Small intestine (tissue), 16 donors: Measurements from ENCODE around the gene UGT1A1. TPM values are rescaled to one million over a fixed set of nuclear protein-coding genes. Genes with fewer than 3 reads are reported as not detected.

ENCODE experiments used
- DNase-seq, 2 donors: peaks; one replicate each; pipeline versions ENCODE4 v3.0.0 to v3.0.0-alpha.2; 2013
- FAIRE-seq: peaks from 2 replicates; lab custom pipeline; 2012; peaks lifted over from hg19 to GRCh38; lab: Jason Lieb, UNC
- H3K27ac ChIP-seq, 3 donors: one replicate each; pipeline ENCODE4 v1.5.1; 2013; ENCODE audit warnings: low read length in 2 of 3, mild to moderate bottlenecking in 2 of 3, control low read depth in 1 of 3, inconsistent platforms in 1 of 3, low read depth in 1 of 3, moderate library complexity in 1 of 3
- H3K27me3 ChIP-seq, 3 donors: one replicate each; pipeline ENCODE4 v1.6.1; 2013; ENCODE audit warnings: low read length in 3 of 3, inconsistent platforms in 1 of 3; ENCODE audit not compliant: control insufficient read depth in 3 of 3, insufficient read depth in 3 of 3
- H3K36me3 ChIP-seq, 3 donors: one replicate each; pipeline ENCODE4 v1.6.1; 2013; ENCODE audit warnings: low read length in 3 of 3, inconsistent platforms in 1 of 3, low read depth in 1 of 3, mild to moderate bottlenecking in 1 of 3, moderate library complexity in 1 of 3; ENCODE audit not compliant: control insufficient read depth in 3 of 3, insufficient read depth in 2 of 3
- H3K4me1 ChIP-seq, 3 donors: one replicate each; pipeline ENCODE4 v1.6.1; 2013; ENCODE audit warnings: low read length in 2 of 3, inconsistent platforms in 1 of 3, low read depth in 1 of 3, mild to moderate bottlenecking in 1 of 3, moderate library complexity in 1 of 3; ENCODE audit not compliant: control insufficient read depth in 3 of 3, insufficient read depth in 2 of 3
- H3K4me3 ChIP-seq, 3 donors: one replicate each; pipeline ENCODE4 v1.5.1; 2013; ENCODE audit warnings: low read length in 3 of 3, control low read depth in 1 of 3, inconsistent platforms in 1 of 3, low read depth in 1 of 3, mild to moderate bottlenecking in 1 of 3, moderate library complexity in 1 of 3
- H3K9me3 ChIP-seq, 2 donors: one replicate each; pipeline ENCODE4 v1.6.1; 2013; ENCODE audit warnings: low read depth in 1 of 2, low read length in 1 of 2; ENCODE audit not compliant: control insufficient read depth in 2 of 2, insufficient read depth in 1 of 2
- WGBS, 3 donors: extraction: QIAGEN DNeasy Blood & Tissue Kit; methylation state at CpG; one replicate each; pipeline ENCODE4 v1.1.7; 2013; 5-methylcytosine and 5-hydroxymethylcytosine counted together
- long read RNA-seq, 10 donors: transcript quantifications; one replicate each; lab custom pipeline, GENCODE V29; 2026
- polyA plus RNA-seq, 4 donors: library from polyadenylated mRNA; stranded (reverse) in 3 of 4; unstranded in 1 of 4; fragments of 200-250 nt in 3 of 4; fragments of 120-200 nt in 1 of 4; gene quantifications; one replicate each; pipeline versions ENCODE4 v1.2.1 to v1.2.3, GENCODE V29; 2013
- donor health status: healthy with polysubstance abuse.
- donor health status: control.
- donor health status: control.
- donor health status: Bipolar disorder and iron deficiency.
- donor health status: healthy.

Gene UGT1A1
- 10 to 100 TPM in 3 of 4 donors, under 1 TPM in 1; 0.38 to 78.9 (median 28.0) TPM for polyA plus RNA-seq
- long read RNA-seq, donor 1 = 0 reads
- long read RNA-seq, donor 2, partial matches to known transcripts = 0 of 1 reads
- long read RNA-seq, donor 2, other reads (novel, unspliced or antisense) = 0 of 1 reads
- long read RNA-seq, donor 3, partial matches to known transcripts = 0 of 1 reads
- long read RNA-seq, donor 3, other reads (novel, unspliced or antisense) = 0 of 1 reads
- long read RNA-seq, donor 4 = 0 reads
- long read RNA-seq, donor 5 = 0 reads
- long read RNA-seq, donor 6 = 0 reads
- long read RNA-seq, donor 7 = 0 reads
- long read RNA-seq, donor 8 = 0 reads
- long read RNA-seq, donor 9 = 0 reads
- long read RNA-seq, donor 10 = 0 reads

GRCh38 chr2:233760043-233760442, at the start of gene UGT1A1:
TSS of gene UGT1A1 (plus strand) at chr2:233760270. CDS start at chr2:233760288, 18 bp downstream.
- WGBS, 3 donors = 19 to 60% (median 30%) methylated on average over 6 of the region's 6 CpGs
- Histone ChIP-seq H3K4me1 (peaks cover 0 to 60% (median 12%) of the 10 kb centered on the region in 3 donors), H3K27me3 (no peaks in the 10 kb centered on the region), H3K4me3 (peak within 1 kb of the TSS in 1 of 3 donors; percentile 60), H3K36me3 (no peaks in the 10 kb centered on the region), H3K27ac (peak within 1 kb of the TSS; percentile 57 to 86 (median 76)), H3K9me3 (peaks cover 0 to 17% of the 10 kb centered on the region in 2 donors)
- no peak for FAIRE-seq
- DNase-seq = peak; percentile 86 to 95

- Histone ChIP-seq H3K4me1 (peaks cover 3 to 14% (median 5%) of the 10 kb centered on the region in 3 donors), H3K4me3 (no peak overlapping the region), H3K36me3 (no peaks in the 10 kb centered on the region), H3K27me3 (no peaks in the 10 kb centered on the region), H3K9me3 (no peaks in the 10 kb centered on the region), H3K27ac (no peak overlapping the region)
- DNase-seq (peak; percentile 83 to 86), FAIRE-seq (no peak)
- 37 to 42% (median 41%) methylated on average over 11 of the region's 11 CpGs for WGBS, 3 donors
Observed at GRCh38 chr2:233711312-233712008, 48.6 kb upstream of the UGT1A1 start.

GRCh38 chr2:233712611-233713261, 47.3 kb upstream of the UGT1A1 start, which contains the start of gene UGT1A5:
TSS of gene UGT1A5 (plus strand) at chr2:233712907. CDS start at chr2:233712992, 85 bp downstream.
- FAIRE-seq = no peak
- DNase-seq = peak; percentile 61 to 89

GRCh38 chr2:233713262-233713615, 46.8 kb upstream of the UGT1A1 start:
- Histone ChIP-seq H3K4me1 (peaks cover 3 to 14% (median 8%) of the 10 kb centered on the region in 3 donors), H3K4me3 (no peak overlapping the region), H3K36me3 (no peaks in the 10 kb centered on the region), H3K27ac (no peak overlapping the region), H3K27me3 (no peaks in the 10 kb centered on the region), H3K9me3 (no peaks in the 10 kb centered on the region)
- FAIRE-seq (no peak), DNase-seq (no peak)
- 68 to 90% (median 79%) methylated on average over 7 of the region's 7 CpGs for WGBS, 3 donors

More at GRCh38 chr2:233712611-233713261, 47.3 kb upstream of the UGT1A1 start, which contains the start of gene UGT1A5:
- WGBS, 3 donors = 49 to 68% (median 50%) methylated on average over 14 of the region's 14 CpGs
- Histone ChIP-seq H3K36me3 (no peaks in the 10 kb centered on the region), H3K9me3 (no peaks in the 10 kb centered on the region), H3K4me1 (peaks cover 3 to 14% (median 7%) of the 10 kb centered on the region in 3 donors), H3K27ac (peak within 1 kb of the TSS in 2 of 3 donors; percentile 33 to 69), H3K27me3 (no peaks in the 10 kb centered on the region), H3K4me3 (peak within 1 kb of the TSS in 1 of 3 donors; percentile 21)

DNA sequence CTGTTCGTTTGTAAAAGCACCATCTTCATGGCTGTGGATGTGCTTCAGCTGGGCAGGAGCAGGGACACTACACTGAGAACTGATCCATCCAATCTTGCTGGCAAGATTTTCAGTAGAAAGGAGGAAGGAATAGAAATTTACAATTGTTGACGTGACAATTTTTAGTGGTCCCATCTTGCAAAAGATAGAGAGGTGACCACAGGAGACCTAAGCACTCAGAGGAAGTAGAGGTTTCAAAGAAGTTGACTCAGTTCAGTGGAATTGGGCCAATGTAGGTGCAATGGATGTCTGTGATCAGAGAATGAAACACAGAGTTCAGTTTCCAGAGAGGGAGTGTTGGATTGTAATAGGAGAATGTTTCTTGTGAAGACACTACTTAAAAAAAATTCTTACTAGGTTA, 45.9 kb upstream of the UGT1A1 start:
- no peak for FAIRE-seq
- Histone ChIP-seq H3K27ac (no peak overlapping the region), H3K27me3 (no peaks in the 10 kb centered on the region), H3K36me3 (no peaks in the 10 kb centered on the region), H3K9me3 (no peaks in the 10 kb centered on the region), H3K4me3 (no peak overlapping the region), H3K4me1 (peaks cover 3 to 17% (median 8%) of the 10 kb centered on the region in 3 donors)
- no peak for DNase-seq
- WGBS, 3 donors = 69 to 83% (median 72%) methylated on average over 2 of the region's 2 CpGs

- peak within 1 kb of the TSS in 1 of 3 donors; percentile 33 for H3K4me3 ChIP-seq
- 49 to 78% (median 61%) methylated on average over 7 of the region's 7 CpGs for WGBS, 3 donors
- peaks cover 0 to 6% (median 3%) of the 10 kb centered on the region in 3 donors for H3K4me1 ChIP-seq
- H3K36me3 ChIP-seq = no peaks in the 10 kb centered on the region
- DNase-seq = peak; percentile 46 to 55
- no peak for FAIRE-seq
- H3K27me3 ChIP-seq = no peaks in the 10 kb centered on the region
- H3K27ac ChIP-seq = no peak within 1 kb of the TSS
- H3K9me3 ChIP-seq = no peaks in the 10 kb centered on the region
Observed at GRCh38 chr2:233718552-233718951, 41.5 kb upstream of the UGT1A1 start, which contains the start of gene UGT1A4. TSS of gene UGT1A4 (plus strand) at chr2:233718736. CDS start at chr2:233718821, 85 bp downstream.

DNA sequence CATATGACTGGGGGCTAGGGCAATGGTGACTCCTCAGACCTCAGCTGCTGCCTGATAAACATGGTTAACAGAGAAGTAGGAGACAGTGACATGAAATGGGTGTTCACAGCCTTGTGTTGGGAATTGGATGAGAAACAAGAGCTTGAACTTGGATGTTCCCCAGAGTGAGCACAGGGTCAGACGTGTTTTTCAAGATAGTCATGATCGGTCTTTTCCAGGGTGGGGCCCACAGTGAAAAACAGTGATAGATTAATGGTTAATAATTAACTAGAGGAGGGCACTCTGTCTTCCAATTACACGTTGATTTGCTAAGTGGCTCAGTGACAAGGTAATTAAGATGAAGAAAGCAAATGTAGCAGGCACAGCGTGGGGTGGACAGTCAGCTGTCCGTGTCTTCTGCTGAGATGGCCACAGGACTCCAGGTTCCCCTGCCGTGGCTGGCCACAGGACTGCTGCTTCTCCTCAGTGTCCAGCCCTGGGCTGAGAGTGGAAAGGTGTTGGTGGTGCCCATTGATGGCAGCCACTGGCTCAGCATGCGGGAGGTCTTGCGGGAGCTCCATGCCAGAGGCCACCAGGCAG, 31.3 kb upstream of the UGT1A1 start, which contains the start of gene UGT1A3:
Gene UGT1A3, plus strand, starts transcription at position 320 of the 579 bp plus-strand sequence. Its CDS starts 85 bp downstream, at position 405.
- H3K27ac ChIP-seq = peak within 1 kb of the TSS in 1 of 3 donors; percentile 4
- no peaks in the 10 kb centered on the region for H3K27me3 ChIP-seq
- WGBS, 3 donors = 40 to 72% (median 51%) methylated on average over 8 of the region's 8 CpGs
- H3K9me3 ChIP-seq = no peaks in the 10 kb centered on the region
- peaks cover 0 to 5% (median 0%) of the 10 kb centered on the region in 3 donors for H3K36me3 ChIP-seq
- DNase-seq (peak; percentile 35 to 67), FAIRE-seq (no peak)
- H3K4me1 ChIP-seq = peaks cover 0 to 8% (median 4%) of the 10 kb centered on the region in 3 donors
- H3K4me3 ChIP-seq = no peak within 1 kb of the TSS
